Right lobe of liver (tissue), 6 donors: ENCODE data around the gene LSP1. TPM values are rescaled to one million over a fixed set of nuclear protein-coding genes. Genes with fewer than 3 reads are reported as not detected.

Source experiments
- ATAC-seq, 4 donors: fragments of 200-7000 bp; cut with Tn5 transposase; one replicate each; pipeline ENCODE4 v1.9.1; 2020; ENCODE audit warnings: mild to moderate bottlenecking in 4 of 4, moderate library complexity in 4 of 4
- DNase-seq, 3 donors: peaks; one replicate each; pipeline ENCODE4 v3.0.0-alpha.2; 2020
- H3K27ac ChIP-seq, 3 donors: fragments of 200-600 bp; one replicate each; pipeline ENCODE4 v1.8.0; 2022
- H3K27me3 ChIP-seq, 2 donors: fragments of 200-600 bp; one replicate each; pipeline ENCODE4 v1.8.0; 2022
- H3K36me3 ChIP-seq, 4 donors: fragments of 200-600 bp; sonication (generic) in 1 of 4; one replicate each; pipeline versions ENCODE4 v1.5.1 to v1.8.0; 2017 to 2022; ENCODE audit warnings: control low read depth in 1 of 4
- H3K4me1 ChIP-seq, 4 donors: fragments of 200-600 bp; sonication (generic) in 1 of 4; one replicate each; pipeline versions ENCODE4 v1.5.1 to v1.8.0; 2017 to 2022; ENCODE audit warnings: control low read depth in 1 of 4
- H3K4me3 ChIP-seq, 3 donors: fragments of 200-600 bp; one replicate each; pipeline ENCODE4 v1.8.0; 2022
- H3K9me3 ChIP-seq, 4 donors: fragments of 200-600 bp; sonication (generic) in 1 of 4; one replicate each; pipeline versions ENCODE4 v1.5.1 to v1.8.0; 2017 to 2022; ENCODE audit warnings: control low read depth in 1 of 4
- POLR2A ChIP-seq: fragments of 450-650 bp; IDR thresholded peaks from one replicate; pipeline ENCODE4 v1.6.1; 2017; ENCODE audit warnings: antibody characterized with exemption, mild to moderate bottlenecking
- WGBS: methylation state at CpG from one replicate; pipeline ENCODE4 v1.1.6; 2018; ENCODE audit warnings: low coverage, low lambda C conversion rate; ENCODE audit not compliant: insufficient coverage; ENCODE audit errors: missing lambda C conversion rate; 5-methylcytosine and 5-hydroxymethylcytosine counted together
- intact Hi-C, 2 donors: fragments of 100-400 bp; cut with DNase I; formaldehyde crosslinking; loops; one replicate each; pipeline versions ENCODE4 v1.11.2 to v1.14.1; 2022
- total RNA-seq, 6 experiments: library from RNA; depleted of rRNA in 2 of 6; stranded (reverse); fragments of >200 nt in 2 of 6; fragmentation: NEBNext Ultra II Directional in 3 of 6; extraction: Animal tissue kit (Norgen Biotek cat#: 25700) in 3 of 6; gene quantifications; one replicate each; pipeline versions ENCODE4 v1.1.0 to v1.2.4, GENCODE V29; 2016 to 2023
- TF ChIP-seq, protein P1 (sequence below), 4 donors: fragments of 200-600 bp in 3 of 4; fragments of 450-650 bp in 1 of 4; IDR thresholded peaks; one replicate each; pipeline versions ENCODE4 v1.5.1 to v1.8.0; 2016 to 2022; ENCODE audit warnings: antibody characterized with exemption in 4 of 4, mild to moderate bottlenecking in 2 of 4
- donor health status: DM: no; HTN: yes; CAD: no.
- donor health status: DM: no; HTN: no; CAD: no.
- donor health status: DM: no; HTN: no; CAD: no.
- donor health status: DM: no; HTN: yes; CAD: no.
- donor health status: DM: no; HTN: yes; CAD: no.

Gene LSP1
- total RNA-seq, 6 experiments from 2014 or later, result 2.3 to 20.6 (median 8.8) TPM

DNA sequence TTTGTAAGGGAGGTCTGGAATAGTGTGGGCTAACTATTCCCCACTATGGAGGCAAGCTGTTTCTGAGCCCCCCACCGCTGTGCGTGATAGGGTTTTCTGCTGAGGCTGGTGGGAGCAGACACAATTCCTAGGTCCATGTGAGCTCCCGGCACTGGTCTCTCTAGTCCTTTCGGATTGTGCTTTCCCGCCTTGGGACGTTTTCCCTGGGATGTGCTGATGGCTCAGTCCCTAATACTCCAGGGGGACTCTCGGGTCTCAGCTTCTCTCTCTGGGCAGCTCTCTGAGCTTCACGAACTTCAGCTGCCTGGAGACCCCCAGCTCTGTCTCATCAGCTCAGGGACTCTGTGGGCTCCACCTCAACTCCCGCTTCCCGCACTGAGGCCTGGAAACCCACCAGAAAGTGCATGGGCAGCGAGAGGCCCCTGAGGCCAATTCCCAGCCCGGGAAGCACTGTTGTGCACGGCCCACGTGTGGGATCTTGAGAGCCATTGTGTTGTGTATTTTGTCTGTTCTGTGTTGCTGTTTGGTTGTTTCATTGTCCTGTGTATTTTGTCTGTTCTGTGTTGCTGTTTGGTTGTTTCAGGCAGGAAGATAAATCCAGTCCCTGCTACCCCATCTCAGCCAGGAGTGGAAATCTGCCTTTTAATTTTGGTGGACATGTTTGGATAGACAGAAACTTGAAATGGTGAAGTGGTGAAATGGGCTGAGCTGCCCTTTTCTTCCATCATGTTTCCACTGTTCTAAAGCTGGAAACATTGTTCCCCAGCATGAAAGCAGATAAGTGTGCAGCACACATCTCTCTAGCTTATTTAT, 53.9 kb downstream of the LSP1 start:
- no peaks in the 10 kb centered on the region for H3K27me3 ChIP-seq
- H3K4me3 ChIP-seq, result no peak overlapping the region
- no peak overlapping the region for H3K27ac ChIP-seq
- H3K36me3 ChIP-seq, result no peaks in the 10 kb centered on the region
- ATAC-seq, result no peak
- peak in 2 of 3 donors; percentile 30 to 37 for DNase-seq
- intact Hi-C loops, result no loop called here
- no peaks in the 10 kb centered on the region for H3K4me1 ChIP-seq
- WGBS, result 68% methylated on average over 5 of the region's 14 CpGs
- TF ChIP-seq POLR2A, result no peak
- no peaks in the 10 kb centered on the region for H3K9me3 ChIP-seq

DNA sequence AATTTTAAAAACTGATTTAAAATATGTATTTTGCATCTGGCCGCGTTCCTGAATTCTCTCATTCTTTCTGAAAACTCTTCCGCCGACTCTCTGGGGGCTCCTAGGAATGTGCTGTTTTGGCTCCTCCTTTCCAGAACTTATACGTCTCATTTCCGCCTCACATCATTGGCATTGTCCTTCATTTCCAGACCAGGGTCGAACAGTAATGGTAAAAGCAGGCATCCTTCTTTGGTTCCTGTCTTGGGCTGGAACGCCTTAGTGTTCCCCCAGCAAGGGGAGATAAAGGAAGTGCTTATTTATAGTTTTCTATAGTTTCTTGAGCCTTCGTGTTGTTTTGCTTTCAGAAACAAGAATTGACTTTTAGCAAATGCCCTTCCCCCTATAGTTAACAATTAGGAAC, 55.7 kb downstream of the LSP1 start:
- Histone ChIP-seq H3K4me1 (no peaks in the 10 kb centered on the region), H3K27ac (no peak overlapping the region), H3K9me3 (no peaks in the 10 kb centered on the region), H3K36me3 (no peaks in the 10 kb centered on the region), H3K4me3 (no peak overlapping the region), H3K27me3 (no peaks in the 10 kb centered on the region)
- 45% methylated on average over 8 of the region's 9 CpGs for WGBS
- ATAC-seq (no peak), DNase-seq (no peak)
- intact Hi-C loops, result no loop called here
- TF ChIP-seq POLR2A, result no peak
- TF ChIP-seq, protein P1, sequence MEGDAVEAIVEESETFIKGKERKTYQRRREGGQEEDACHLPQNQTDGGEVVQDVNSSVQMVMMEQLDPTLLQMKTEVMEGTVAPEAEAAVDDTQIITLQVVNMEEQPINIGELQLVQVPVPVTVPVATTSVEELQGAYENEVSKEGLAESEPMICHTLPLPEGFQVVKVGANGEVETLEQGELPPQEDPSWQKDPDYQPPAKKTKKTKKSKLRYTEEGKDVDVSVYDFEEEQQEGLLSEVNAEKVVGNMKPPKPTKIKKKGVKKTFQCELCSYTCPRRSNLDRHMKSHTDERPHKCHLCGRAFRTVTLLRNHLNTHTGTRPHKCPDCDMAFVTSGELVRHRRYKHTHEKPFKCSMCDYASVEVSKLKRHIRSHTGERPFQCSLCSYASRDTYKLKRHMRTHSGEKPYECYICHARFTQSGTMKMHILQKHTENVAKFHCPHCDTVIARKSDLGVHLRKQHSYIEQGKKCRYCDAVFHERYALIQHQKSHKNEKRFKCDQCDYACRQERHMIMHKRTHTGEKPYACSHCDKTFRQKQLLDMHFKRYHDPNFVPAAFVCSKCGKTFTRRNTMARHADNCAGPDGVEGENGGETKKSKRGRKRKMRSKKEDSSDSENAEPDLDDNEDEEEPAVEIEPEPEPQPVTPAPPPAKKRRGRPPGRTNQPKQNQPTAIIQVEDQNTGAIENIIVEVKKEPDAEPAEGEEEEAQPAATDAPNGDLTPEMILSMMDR (IDR thresholded peaks at IDR 0.05), result no peak

DNA sequence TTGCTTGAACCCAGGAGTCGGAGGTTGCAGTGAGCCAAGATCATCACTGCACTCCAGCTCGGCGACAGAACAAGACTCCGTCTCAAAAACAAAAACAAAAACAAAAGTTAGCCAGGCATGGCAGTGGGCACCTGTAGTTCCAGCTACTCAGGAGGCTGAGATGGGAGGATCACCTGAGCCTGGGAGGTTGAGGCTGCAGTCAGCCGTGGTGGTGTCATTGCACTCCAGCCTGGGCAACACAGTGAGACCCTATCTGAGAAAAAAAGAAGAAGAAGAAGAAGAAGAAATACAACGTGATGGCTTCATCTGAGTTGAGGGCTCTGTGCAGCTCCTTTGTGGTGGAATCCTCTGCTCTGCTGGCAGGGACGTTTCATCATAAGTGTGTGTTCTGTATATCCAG, 56.6 kb downstream of the LSP1 start:
- H3K27me3 ChIP-seq, result no peaks in the 10 kb centered on the region
- no peak overlapping the region for H3K27ac ChIP-seq
- TF ChIP-seq, protein P1 (IDR thresholded peaks at IDR 0.05), result no peak
- no peak for TF ChIP-seq POLR2A
- no peaks in the 10 kb centered on the region for H3K9me3 ChIP-seq
- no peaks in the 10 kb centered on the region for H3K36me3 ChIP-seq
- DNase-seq (no peak), ATAC-seq (no peak)
- WGBS, result 60% methylated on average over 6 of the region's 7 CpGs
- H3K4me3 ChIP-seq, result no peak overlapping the region
- no peaks in the 10 kb centered on the region for H3K4me1 ChIP-seq
- intact Hi-C loops, result no loop called here

DNA sequence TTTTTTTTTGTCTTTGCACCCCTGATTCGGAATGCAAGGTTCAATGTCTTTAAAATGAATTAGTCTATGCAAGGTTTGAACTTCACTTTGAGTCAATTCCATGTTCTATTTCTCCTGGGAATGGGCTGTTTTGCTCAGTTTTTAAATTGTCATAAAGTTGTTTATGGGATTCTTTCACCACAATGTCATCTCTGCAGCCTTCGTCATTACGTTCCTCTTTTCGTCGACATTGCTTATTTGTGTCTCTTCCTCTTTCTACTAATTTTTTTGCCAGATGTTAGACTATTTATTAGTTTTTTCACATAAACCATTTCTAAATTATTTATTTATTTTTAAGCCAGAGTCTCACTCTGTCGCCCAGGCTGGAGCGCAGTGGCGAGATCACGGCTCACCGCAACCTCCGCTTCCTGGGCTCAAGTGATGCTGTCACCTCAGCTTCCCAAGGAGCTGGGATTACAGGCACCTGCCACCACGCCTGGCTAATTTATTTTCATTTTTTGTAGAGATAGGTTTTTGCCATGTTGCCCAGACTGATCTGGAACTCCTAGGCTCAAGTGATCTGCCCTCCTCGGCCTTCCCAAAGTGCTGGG, 59.5 kb downstream of the LSP1 start:
- Histone ChIP-seq H3K9me3 (no peaks in the 10 kb centered on the region), H3K4me3 (no peak overlapping the region), H3K27ac (no peak overlapping the region), H3K36me3 (no peaks in the 10 kb centered on the region), H3K27me3 (no peaks in the 10 kb centered on the region), H3K4me1 (no peaks in the 10 kb centered on the region)
- DNase-seq (no peak), ATAC-seq (no peak)
- intact Hi-C loops, result no loop called here
- 76% methylated on average over 13 of the region's 13 CpGs for WGBS
- TF ChIP-seq, protein P1 (IDR thresholded peaks at IDR 0.05), result no peak
- TF ChIP-seq POLR2A, result no peak
